Cardiac muscle cell (in vitro differentiated cells and primary cell): ENCODE measurements around the gene PCDH15. TPM values are rescaled to one million over a fixed set of nuclear protein-coding genes. Genes with fewer than 3 reads are reported as not detected.
A peak's percentile ranks its signal among the peaks of the same experiment; 100 is the strongest.

Experiments used
- DNase-seq, 2 donors: peaks; one replicate each; pipeline versions ENCODE4 v3.0.0 to v3.0.0-alpha.2; 2010 to 2017; ENCODE audit warnings: low read depth in 1 of 2, low spot score in 1 of 2
- H3K27ac ChIP-seq: fragments of 200-600 bp; sonication (generic); 2 replicates; pipeline ENCODE4 v1.5.1; 2016
- H3K27me3 ChIP-seq: fragments of 200-600 bp; sonication (generic); 2 replicates; pipeline ENCODE4 v1.6.0; 2016; ENCODE audit warnings: control low read depth
- H3K36me3 ChIP-seq: fragments of 200-600 bp; sonication (generic); 2 replicates; pipeline ENCODE4 v1.5.1; 2016; ENCODE audit warnings: control low read depth
- H3K4me1 ChIP-seq: fragments of 200-600 bp; sonication (generic); 2 replicates; pipeline ENCODE4 v1.8.1; 2017; ENCODE audit warnings: low read depth, mild to moderate bottlenecking, mixed run types
- H3K4me3 ChIP-seq: fragments of 200-600 bp; sonication (generic); 2 replicates; pipeline ENCODE4 v1.5.1; 2016; ENCODE audit warnings: mild to moderate bottlenecking
- H3K9me3 ChIP-seq: fragments of 200-600 bp; sonication (generic); 2 replicates; pipeline ENCODE4 v1.5.1; 2017; ENCODE audit warnings: low read depth, mild to moderate bottlenecking, control low read depth
- CTCF ChIP-seq: IDR thresholded peaks from 2 replicates; pipeline ENCODE4 v1.5.1; 2012; ENCODE audit warnings: low read depth, mild to moderate bottlenecking, low read length
- polyA plus RNA-seq: library from polyadenylated mRNA; unstranded; fragments of >200 nt; fragmentation: Nextera tagmentation; extraction: Ambion mirVana; gene quantifications from 2 replicates; pipeline ENCODE4 v1.2.1, GENCODE V29; 2016
- total RNA-seq: library from RNA; depleted of rRNA; stranded (reverse); fragments of >200 nt; gene quantifications from 2 replicates; pipeline ENCODE4 v1.2.3, GENCODE V29; 2016

Gene PCDH15
- total and polyA plus RNA-seq, 2 experiments from 2014 or later, result 0.30 TPM; not detected in 1

DNA sequence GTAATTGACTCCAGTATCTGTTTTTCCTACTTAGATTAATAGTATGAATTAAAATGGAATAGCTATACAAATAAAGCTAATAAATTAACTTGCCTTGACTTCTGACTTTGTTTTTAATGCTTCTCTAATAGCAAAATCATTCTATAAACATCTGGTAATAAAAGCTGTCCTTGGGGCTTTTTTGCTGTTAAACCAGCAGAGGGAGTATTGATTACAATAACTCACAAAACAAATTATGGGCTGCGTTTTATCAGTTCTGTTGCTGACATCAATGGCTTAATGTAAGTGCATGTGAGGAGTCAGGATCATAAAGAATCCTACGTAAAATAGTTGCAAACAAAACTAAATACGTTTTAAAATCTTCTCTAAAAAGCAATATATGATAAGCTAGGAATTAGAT, 667.8 kb downstream of the PCDH15 start:
- no peaks in the 10 kb centered on the region for H3K4me1 ChIP-seq
- no peaks in the 10 kb centered on the region for H3K9me3 ChIP-seq
- H3K4me3 ChIP-seq, result no peak overlapping the region
- H3K27ac ChIP-seq, result no peak overlapping the region
- no peak for TF ChIP-seq CTCF
- DNase-seq, result peak in 1 of 2 donors; percentile 5
- no peaks in the 10 kb centered on the region for H3K27me3 ChIP-seq
- no peaks in the 10 kb centered on the region for H3K36me3 ChIP-seq

DNA sequence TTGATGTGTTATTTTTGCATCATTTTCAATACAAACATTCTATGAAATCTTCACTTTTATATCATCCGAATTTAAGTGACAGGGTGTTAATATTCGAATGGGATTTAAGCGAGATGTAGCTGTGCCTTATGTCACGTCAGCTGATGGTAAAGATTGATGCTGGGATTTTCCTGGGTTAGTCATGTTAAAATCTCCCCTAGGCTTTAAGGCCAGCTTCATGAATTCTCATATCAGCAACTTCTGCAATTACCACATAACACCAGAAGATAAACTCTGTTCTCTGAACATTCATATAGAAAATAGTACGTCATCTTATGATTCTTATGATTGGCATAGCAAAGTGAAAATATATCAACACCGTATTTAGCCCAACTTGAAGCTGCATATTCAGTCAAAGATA, 669.2 kb downstream of the PCDH15 start:
- no peak overlapping the region for H3K27ac ChIP-seq
- no peaks in the 10 kb centered on the region for H3K36me3 ChIP-seq
- DNase-seq, result no peak
- no peak for TF ChIP-seq CTCF
- no peaks in the 10 kb centered on the region for H3K27me3 ChIP-seq
- no peaks in the 10 kb centered on the region for H3K4me1 ChIP-seq
- no peak overlapping the region for H3K4me3 ChIP-seq
- no peaks in the 10 kb centered on the region for H3K9me3 ChIP-seq

DNA sequence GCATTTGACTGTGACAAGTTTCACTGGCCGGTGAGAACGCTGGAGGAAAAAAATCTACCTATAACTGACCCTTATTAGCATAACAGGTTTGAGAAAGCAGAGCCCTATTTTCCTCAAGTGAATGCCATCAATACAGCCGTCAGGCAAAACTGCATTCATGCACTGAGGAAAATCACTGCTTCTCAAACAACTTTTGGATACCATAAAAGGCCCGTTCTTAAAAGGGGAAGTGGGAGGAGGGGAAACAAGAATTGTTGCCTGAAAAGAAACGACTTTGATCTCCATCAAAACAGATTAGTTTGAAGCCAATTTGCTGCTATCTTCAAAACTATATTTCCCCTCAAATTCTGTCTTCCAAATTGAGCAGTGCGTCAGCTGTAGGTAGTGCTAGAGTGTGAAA, 670.6 kb downstream of the PCDH15 start:
- no peaks in the 10 kb centered on the region for H3K27me3 ChIP-seq
- H3K9me3 ChIP-seq, result no peaks in the 10 kb centered on the region
- H3K27ac ChIP-seq, result no peak overlapping the region
- no peak for DNase-seq
- H3K36me3 ChIP-seq, result no peaks in the 10 kb centered on the region
- H3K4me1 ChIP-seq, result no peaks in the 10 kb centered on the region
- no peak overlapping the region for H3K4me3 ChIP-seq
- no peak for TF ChIP-seq CTCF

- TF ChIP-seq CTCF, result no peak
Measured at GRCh38 chr10:54125098-54125747, 675.8 kb downstream of the PCDH15 start.

GRCh38 chr10:54124209-54124885, 676.7 kb downstream of the PCDH15 start:
- Histone ChIP-seq H3K4me1 (no peaks in the 10 kb centered on the region), H3K27ac (no peak overlapping the region), H3K9me3 (no peaks in the 10 kb centered on the region), H3K36me3 (no peaks in the 10 kb centered on the region), H3K27me3 (no peaks in the 10 kb centered on the region), H3K4me3 (no peak overlapping the region)
- DNase-seq, result no peak
- no peak for TF ChIP-seq CTCF

More at GRCh38 chr10:54125098-54125747, 675.8 kb downstream of the PCDH15 start:
- Histone ChIP-seq H3K4me1 (no peaks in the 10 kb centered on the region), H3K36me3 (no peaks in the 10 kb centered on the region), H3K4me3 (no peak overlapping the region), H3K27ac (no peak overlapping the region), H3K27me3 (no peaks in the 10 kb centered on the region), H3K9me3 (no peaks in the 10 kb centered on the region)
- DNase-seq, result no peak
